Astrocyte of the hippocampus (primary cell): Measurements from ENCODE around the gene MYO15B.
"Not testable (repeated sequence)": the region's sequence is repeated elsewhere in the genome, so short reads cannot be mapped to it uniquely, and the experiment has no call there.

ENCODE experiments used
- DNase-seq: peaks from one replicate; pipeline ENCODE4 v3.0.0; 2011; ENCODE audit warnings: low read depth, low spot score

The MYO15B gene

DNA sequence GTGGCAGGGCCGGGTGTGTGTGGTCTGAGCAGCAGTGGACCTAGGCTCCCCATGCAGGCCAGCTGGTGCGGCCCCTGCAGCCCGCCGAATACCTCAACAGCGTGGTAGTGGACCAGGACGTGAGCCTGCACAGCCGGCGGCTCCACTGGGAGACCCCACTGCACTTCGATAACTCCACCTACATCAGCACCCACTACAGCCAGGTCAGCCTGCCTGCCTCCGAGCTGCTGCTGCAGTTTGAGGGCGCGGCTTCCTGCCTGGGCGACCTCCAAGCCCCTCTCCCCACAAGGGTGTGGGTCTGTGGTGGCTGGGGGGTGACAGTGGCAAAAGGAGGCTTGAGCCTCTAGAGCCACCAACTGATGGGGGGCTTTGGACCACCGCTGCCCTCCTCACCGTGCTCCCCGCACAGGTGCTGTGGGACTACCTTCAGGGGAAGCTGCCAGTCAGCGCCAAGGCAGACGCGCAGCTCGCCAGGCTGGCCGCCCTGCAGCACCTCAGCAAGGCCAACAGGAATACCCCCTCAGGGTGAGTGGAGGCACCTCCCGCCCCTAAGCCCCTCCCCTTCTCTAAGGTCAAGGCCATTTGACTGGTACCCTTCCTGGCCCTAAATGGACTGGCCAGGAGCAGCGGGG is 37.2 kb downstream of the MYO15B start:
- no peak for DNase-seq

DNA sequence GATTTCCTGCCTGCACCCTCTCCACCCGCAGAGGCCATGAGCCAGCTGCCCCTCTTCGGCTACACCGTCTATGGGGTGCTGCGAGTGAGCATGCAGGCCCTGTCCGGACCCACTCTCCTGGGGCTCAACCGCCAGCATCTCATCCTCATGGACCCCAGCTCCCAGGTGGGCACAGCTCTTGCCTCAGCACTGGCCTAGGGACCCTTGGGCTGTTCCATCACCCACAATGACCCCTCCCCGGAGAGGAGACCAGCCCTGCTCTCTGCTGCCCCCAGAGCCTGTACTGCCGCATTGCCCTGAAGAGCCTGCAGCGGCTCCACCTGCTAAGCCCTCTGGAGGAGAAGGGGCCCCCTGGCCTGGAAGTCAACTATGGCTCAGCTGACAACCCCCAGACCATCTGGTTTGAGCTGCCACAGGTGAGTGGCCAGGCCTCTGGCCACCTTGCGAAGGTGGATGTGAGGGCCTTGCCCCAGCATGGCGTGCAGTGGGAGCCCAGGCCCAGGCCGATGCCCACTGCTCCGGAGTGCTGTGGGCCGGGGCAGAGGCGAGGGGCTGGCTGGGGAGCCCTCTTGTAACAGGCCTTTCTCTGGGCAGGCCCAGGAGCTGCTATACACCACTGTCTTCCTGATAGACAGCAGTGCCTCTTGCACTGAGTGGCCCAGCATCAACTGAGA is 38.4 kb downstream of the MYO15B start:
- DNase-seq: peak; percentile 42

DNA sequence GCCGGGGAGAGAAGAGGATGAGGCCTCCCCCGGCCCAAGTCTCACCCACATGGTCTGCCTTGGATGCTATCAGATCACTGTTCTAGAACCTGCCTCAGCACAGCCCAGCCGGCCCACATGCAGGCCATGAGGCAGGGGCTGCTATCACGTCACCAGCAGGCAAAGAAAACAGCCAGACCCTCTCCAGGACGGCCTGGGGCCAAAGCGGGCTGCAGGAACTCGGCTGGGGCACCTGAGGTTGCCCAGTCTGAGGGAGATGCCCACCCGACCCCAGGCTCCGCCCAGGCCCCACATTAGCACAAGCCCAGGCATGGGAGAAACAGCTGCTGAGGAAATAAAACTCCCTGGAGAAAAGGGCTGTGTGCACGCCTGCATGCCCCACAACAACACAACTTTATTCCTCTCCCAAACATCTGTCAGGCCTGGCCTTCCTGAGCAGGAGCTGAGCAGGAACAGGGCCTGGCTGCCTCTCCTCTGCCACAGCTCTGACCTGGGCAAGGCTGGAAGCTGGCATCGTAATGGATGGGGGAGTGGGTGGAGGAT is 39.0 kb downstream of the MYO15B start:
- no peak for DNase-seq

DNA sequence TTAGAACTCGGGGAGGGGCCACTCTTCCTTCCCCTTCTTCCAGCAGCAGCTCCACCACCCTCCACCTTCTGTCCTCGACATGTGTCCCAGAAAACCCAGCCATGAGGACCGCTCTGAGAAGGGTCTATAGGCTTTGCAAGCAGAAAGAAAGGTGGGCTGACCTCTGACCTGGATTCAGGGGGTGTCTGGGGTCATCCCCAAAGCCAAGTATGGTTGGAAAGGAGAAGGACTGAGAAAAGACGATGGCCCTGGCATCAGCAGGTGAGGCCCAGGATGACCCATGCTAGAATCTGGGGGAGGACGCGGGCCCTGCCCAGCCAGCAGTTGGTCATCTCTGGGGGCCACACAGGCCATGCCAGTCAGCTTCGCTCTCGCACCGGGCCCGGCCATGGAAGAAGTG is 39.5 kb downstream of the MYO15B start:
- DNase-seq: no peak

DNA sequence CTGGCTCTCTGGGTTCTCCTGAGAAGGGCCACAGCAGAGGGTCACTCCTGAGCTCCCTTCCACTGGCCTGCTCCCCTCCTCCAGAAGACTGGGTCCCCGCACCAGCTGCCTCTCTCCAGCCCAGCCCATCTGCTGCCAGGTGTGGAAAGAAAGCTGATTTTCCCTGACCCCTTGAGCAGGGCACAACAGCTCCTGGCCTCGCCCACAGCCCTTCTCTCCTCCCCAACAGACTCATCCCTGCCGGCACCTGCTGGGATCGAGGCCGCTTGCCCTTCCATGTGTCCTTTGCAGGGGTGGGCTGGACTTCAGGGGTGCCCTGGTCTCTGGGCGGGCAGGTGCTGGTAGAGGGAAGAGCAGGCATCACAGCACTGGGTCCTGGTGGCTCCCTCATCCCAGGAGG is 40.8 kb downstream of the MYO15B start:
- no peak for DNase-seq

DNA sequence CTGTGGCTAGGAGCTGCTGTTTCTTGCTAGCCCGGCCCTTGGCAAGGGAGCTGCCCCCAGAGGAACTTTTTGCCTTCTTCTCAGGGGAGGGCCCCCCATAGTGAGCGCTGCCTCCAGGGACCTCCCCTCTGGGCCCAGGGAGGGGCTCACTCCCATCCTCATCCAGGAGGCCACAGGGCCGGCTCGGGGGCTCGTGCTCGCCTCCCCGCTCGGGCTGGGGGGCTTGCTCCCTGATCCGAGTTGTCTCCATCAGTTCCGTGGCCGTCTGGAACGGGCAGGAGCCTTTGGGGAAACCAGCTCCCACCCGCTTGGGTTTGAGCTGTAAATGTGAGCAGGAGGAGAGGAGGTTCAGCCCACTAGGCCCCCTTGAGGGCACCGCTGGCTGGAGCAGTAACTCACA is 41.6 kb downstream of the MYO15B start:
- no peak for DNase-seq

DNA sequence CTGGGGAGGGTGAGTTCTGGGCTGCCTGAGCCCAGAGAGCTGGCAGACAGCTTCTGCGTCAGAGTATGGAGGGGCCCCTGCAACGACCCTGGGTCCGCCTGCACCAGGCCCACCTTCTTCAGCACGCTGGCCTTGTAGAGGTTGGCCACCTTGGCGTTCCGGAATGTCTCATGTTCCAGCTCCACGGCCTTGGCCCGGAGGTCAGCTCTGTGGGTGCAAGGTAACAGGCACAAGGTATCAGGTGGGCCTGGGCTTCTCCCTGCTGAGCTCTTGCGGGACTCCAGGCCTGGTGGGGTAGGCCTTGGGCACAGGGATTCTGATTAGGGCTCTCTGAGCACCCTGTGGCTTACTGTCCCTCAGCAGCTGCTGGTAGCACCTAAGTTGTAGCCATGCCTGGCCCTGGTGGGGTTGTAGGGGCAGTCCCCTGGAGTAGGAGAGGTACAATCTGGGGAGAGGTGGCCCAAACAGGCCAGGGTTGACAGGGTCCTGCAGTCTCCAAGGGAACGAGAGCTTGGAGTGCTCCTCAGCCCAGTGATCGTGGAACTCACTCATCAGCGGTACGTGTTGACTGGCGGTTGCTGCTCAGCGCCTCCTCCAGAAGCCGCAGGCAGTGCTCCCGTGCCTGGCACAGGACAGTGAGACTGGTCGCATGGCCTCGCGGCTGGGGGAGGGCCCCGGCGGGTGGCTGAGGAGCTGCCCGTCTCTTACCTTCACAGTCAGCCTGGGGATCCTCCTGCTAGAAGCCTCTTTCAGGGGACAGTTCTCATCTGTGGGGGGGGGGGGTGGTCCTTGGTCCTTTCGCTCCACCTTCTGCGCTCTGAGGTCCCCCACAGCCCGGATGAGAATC is 42.7 kb downstream of the MYO15B start:
- no peak for DNase-seq

DNA sequence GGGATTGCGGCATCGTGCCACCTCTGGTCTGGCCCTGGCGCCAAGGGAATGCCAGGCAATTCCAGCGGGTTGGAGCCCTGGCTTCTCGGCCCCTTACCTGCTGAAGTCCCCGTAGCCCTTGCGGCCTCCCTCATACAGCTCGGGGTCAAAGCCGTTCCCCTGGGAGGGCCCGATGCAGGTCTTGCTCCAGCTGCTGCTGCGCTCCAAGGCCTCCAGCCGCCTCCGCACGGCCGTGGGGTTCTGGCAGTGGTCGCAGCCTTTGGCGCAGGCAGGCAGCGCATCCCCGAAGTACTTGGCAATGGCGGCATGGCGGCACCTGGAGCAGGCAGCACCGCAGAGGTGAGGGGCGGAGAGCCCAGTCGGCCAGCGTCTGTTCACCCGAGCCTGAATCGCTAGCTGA is 43.8 kb downstream of the MYO15B start:
- DNase-seq: no peak

DNA sequence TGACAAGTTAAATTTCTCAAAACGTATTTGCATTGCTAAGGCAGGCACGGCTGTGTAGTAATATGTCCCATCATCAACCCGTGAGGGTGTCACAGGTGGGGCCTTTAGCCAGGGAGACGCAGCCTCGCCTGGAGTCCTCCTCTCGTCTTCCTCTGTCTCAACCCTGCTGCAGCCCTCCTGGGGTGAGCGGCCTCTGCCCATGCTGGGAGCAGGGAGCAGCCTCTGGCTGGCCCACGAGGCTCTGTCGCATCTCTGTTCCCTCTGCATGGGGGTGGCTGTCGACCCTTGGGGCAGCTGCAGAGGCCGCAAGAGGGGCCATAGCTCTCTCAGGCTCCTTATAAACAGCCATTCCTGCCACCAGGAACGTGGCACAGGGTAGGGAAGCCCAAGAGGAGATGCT is 44.8 kb downstream of the MYO15B start:
- DNase-seq: no peak

DNA sequence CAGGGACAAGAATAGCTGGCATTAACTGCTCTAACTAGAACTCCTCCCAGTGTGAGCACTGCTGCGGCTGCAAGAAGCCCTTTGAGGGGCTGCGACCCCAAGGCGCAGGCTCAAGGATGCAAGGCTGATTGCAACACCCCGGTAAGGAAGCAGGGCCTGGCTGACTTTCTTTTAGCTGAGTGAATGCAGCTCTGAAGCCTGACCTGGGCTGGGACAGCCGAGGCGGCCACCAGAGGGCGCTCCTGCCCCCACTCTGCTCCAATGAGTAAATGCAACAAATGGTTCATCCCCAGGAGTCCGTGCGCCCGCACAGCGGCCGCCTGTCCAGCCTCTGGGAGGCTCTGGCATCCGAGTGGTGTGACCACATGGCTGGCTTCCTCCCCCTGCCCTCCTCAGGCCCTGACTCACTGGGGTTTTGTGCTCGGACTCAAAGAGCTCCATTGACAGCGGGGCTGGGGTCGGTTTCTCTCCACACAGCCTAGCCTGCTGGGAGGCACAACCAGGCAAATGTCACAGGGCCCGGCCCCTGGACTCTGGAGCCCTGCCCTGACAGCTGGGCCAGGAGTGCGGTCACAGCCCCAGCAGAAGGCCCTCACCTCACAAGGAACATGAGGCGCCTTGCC is 45.4 kb downstream of the MYO15B start, which contains the start of gene SMIM5:
SMIM5 (plus strand) TSS at position 572 of the 623 bp plus-strand sequence. CDS start 6,768 bp downstream, outside the sequence.
- peak; percentile 97 for DNase-seq

DNA sequence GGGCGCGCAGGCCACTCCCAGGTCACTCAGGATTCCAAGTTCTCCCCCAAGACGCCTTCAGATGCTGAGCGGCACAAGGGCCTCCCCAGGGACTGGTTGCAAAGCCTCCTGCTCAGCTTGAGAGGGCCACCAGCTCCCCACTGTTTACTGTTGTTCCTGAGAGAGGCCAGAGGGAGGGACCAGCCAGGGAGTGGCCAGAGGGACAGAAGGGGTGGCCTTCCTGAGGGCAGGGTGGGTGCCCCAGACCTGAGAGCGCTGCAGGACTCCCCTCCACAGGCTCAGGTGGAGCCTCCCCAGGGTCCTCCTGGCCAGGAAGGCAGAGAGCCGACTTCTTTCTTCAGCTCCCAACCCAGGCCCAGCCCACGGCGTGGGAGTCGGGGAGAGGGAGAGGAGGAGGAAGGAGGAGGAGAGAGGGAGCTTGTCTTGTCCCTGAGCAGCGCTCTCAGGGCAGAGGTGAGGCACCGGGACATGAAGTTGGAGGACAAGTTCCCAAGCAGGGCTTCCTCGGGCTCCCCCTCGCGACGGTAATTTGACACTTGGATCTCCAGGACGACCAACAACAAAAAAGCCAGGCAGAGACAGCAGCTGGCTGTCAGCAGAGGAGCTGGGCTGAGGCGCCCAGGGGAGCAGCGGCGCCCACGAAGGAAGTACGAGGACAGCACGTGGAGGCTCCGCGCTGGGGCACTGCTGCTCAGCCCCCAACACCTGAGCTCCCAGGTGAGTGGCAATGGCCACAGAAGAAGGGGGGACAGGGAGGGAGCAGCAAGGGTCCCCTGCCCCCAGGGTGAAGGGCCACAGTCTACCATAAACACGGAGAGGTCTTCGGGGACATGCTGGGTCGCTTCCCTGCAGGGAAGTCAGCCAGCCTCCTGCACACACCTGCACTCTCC is 46.1 kb downstream of the MYO15B start:
- peak; percentile 95 for DNase-seq

DNA sequence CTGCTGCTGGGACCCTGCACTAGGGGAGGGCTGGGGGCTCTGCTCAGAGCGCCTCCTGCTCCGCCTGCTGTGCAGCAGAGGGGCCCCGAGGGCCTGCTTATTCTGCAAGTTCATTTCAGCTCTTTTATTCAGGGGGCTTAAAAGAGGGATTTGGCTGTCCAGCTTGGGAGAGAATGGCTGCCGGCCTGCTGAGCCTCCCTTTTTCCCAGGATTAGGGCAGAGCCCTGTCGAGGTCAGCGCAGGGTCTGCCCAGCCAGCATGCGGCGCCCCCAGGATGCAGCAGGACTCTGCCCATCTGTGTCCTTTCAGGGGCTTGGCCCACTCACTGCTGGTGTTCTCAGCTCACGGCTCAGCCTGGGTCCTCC is 46.8 kb downstream of the MYO15B start:
- DNase-seq: no peak

DNA sequence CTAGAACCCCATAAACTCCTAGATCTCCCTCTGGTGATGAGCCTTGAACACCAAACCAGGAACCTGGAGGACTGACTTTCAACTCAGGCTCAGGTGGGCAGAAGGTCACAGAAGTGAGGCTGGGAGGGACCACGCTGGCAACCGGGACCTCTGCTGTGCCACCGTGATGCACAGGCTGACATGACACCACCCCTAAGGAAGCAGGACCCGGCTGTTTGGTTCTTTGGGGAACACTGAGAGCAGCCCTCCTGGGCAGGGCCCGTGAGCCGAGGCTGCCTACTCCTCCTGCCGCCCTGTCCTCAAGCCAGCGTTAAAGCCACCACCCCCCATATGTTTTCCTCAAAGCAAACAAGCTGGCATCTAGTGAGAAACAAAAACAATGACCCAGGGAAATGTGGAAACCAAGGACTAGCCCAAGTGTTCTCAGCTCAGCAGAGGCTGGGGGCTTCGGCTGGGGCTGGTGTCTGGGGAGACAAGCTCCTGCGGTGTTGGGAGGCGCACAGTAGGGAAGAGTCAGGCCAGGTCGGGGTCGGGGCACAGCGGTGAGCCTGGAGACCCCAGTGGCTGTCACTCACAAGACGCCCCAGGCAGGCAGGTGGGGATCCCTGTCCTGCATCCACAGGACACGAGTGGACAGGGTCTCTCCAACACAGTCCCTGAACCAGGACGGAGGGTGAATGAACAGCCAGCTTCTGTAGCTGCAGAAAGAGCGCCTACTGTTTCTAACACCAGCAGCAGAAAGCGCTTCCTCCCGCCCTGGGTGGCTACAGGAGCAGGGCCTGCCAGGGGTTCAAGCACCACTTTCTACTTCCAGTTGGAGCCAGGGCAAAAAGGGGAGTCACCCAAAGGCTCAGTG is 47.4 kb downstream of the MYO15B start:
- no peak for DNase-seq

DNA sequence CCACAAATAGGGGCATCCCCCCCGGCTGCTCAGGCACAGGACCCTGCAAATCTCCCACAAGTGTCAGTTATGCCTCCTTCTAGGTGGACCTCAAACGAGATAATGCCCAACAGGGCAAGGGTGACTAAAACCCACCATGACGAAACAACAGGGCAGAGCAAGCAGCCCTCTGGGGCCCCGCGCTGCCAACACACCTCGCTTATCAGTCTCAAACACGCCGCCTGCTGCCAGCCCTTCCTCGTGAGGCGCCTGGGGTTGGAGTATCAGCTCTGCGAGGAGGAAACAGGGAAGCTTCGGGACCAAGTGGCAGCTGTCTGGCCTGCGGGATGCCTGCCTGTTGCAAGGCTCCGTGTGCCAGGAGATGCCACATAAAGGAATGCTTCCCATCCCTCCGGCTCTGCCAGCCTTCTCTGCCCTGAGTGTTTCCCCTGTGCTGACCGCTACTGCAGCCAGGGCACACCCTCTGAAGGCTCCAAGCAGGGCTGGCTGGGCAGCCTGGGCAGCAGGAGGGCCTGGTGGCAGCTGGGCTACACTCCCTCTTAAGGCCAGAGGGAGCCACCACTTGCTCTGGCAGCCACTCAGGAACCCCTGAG is 48.1 kb downstream of the MYO15B start:
- DNase-seq: no peak

DNA sequence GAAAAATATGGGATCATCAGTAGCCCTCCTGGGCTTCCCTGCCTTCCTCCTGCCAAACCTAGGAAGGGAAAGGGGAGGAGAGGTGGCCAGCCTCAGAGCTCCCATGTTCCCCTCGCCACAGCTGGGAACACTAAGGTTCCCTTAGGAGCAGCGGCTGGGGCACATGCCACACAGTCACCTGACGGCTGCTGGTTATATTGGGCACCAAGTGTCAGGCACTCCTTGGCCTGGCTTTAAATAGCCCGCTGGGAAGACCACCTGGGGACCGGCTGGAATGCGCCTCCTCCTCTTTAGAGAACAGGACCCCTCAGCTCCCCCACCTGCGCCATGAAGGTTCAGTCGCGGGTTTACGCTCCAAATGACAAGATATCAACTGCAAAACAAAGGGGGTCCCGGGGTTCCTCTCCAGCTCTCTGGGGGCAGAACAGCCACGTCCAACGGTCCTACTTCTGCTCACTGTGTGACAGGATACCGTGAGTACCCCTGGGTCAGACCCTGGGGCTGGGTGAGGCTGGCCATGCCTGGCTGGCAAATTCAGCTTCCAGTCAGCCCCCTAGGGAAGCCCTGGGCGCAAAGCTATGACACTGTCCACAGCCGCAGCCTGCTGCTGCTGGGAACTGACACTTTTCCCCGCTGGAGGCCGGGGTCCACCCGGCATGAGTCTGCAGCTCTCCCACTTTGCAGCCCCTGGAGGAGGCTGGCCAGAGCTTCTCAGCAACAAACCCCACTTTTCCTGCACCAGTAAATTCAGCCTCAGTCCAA is 49.0 kb downstream of the MYO15B start:
- no peak for DNase-seq

DNA sequence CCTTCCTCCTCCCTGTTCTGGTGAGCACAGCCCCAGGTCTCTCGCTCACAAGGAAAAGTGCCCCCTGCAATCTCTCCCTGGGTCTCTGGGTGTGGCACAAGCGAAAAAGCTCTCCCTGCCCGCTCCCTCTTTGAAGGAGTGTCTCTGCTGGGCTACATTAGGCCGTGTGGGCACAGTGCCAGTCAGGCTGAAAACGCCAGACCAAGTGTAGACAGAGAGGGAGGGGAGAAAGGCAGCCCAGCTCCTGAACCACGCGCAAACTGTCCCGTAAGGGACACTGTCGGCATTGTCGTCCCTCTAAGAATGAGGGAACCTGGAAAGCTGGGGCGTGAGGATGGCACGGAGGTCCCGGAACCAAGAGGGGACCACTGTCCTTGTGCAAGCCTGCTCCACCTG is 49.5 kb downstream of the MYO15B start:
- peak; percentile 32 for DNase-seq

DNA sequence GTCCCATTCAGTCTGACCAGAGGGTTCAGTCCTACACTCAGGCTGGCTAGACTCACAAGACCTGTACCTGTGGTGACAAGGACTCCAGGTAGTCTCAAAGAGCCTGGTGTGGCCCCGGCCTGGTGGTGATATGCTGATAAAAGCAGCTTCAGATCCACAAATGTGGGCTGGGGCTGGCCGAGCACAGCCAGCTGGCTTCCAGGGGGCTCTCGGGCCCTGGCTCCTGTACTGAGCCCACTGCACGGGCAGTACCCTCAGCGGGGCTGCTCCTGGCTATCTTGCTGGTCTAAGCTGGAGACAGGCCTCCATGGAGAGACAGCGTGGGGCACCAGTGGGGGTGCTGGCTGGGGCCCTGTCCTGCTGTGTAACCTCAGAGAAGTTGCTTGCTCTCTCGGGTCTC is 50.0 kb downstream of the MYO15B start:
- DNase-seq: no peak

DNA sequence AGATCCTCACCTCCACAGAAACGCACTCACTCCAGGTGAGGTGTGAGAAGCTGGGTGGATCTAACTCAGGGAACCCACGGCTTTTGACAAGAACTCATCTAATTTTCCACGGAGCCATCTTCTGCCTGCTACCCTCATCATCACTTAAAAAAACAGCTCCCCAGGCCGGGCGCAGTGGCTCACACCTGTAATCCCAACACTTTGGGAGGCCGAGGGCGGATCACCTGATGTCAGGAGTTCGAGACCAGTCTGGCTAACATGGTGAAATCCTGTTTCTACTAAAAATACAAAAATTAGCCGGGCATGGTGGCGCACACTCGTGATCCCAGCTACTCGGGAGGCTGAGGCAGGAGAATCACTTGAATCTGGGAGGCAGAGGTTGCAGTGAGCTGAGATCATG is 50.4 kb downstream of the MYO15B start:
- not testable (repeated sequence) for DNase-seq

DNA sequence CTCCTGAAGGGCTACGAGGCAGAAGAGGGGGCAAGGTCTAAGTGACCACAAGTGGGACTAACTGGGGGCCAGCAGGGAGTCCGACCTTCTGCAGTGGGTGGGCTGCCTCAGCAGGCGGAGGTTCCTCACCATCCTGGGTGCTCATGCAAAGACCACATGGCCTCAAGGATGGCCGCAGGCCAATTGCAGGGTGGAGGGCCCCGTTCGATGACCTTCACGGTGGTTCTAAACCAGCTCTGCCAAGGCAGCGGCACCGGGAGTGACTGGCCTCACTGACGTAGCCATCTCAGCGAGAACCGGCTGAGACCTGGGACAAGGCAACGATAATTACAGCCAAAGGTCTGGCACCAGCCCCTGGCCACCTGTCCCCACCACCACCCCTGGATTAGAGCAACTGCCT is 51.3 kb downstream of the MYO15B start:
- DNase-seq: no peak
